Measurements from ENCODE around the gene TAT.

- TF ChIP-seq CTCF (conservative IDR thresholded peaks at IDR 0.05) = no peak
- TF ChIP-seq EZH2 (IDR thresholded peaks at IDR 0.05; ENCODE audit: low read depth) = no peak
Measured at GRCh38 chr16:71618429-71618828, 41.5 kb upstream of the TAT start.

Measured in PC-9 (cell line).